ENCODE results near the gene ITIH5.

GRCh38 chr10:7610651-7611389, 55.9 kb downstream of the ITIH5 start:
- TF ChIP-seq MYC (IDR thresholded peaks at IDR 0.05; ENCODE audit: low read depth, low read length) (no peak), MYC (CRISPR knock-in tag; IDR thresholded peaks at IDR 0.05; ENCODE audit: borderline replicate concordance, low read depth) (peak; percentile 67; the same call in 1 of the 2 replicates), POLR2A (conservative IDR thresholded peaks at IDR 0.05) (no peak), HINFP (tag; conservative IDR thresholded peaks at IDR 0.05; ENCODE audit: low read depth) (no peak), BCLAF1 (IDR thresholded peaks at IDR 0.05; ENCODE audit: borderline replicate concordance in 1 of 2, control insufficient read depth in 1 of 2, low read depth in 2 of 2, low read length in 1 of 2) (no peak)
